Pancreas (tissue), 8 donors: Measurements from ENCODE around the gene TBC1D22B. TPM values are rescaled to one million over a fixed set of nuclear protein-coding genes. Genes with fewer than 3 reads are reported as not detected.

ENCODE experiments used
- polyA plus RNA-seq, 2 donors: library from polyadenylated mRNA; stranded (reverse); fragments of 200-250 nt; gene quantifications; one replicate each; pipeline ENCODE4 v1.2.3, GENCODE V29; 2013
- total RNA-seq, 6 donors: library from RNA; stranded (reverse); fragmentation: NEBNext Ultra II Directional in 4 of 6; extraction: Animal tissue kit (Norgen Biotek cat#: 25700) in 4 of 6; gene quantifications; one replicate each; pipeline versions ENCODE4 v1.2.1 to v1.2.4, GENCODE V29; 2021 to 2023
- donor health status: healthy with polysubstance abuse.
- donor health status: DM: no; HTN: no; CAD: no; lungs with moderate emphysema.
- donor health status: DM: no; HTN: no; CAD: no.
- donor health status: Bipolar disorder and iron deficiency.
- donor health status: DM: yes; HTN: yes; CAD: no.
- donor health status: DM: no; HTN: no; CAD: no.
- donor health status: DM: no; HTN: no; CAD: no.
- donor health status: DM: yes; HTN: yes; CAD: no.

Gene TBC1D22B
- total and polyA plus RNA-seq, 8 donors: 4.3 to 9.0 (median 6.0) TPM

Other genes starting within 250 kb of the TBC1D22B start
- 10 to 100 TPM in 4 of 6 donors, 1 to 10 TPM in 2; 7.5 to 25.3 (median 14.1) TPM for gene PIM1, start 87.6 kb upstream of the TBC1D22B start, total RNA-seq
- 10 to 100 TPM; 11.3 to 15.1 TPM for gene PIM1, start 87.6 kb upstream of the TBC1D22B start, polyA plus RNA-seq
- 1 to 10 TPM in 3 of 6 donors, under 1 TPM in 3; 0.19 to 2.1 (median 0.94) TPM for gene TMEM217, start 372 bp downstream of the TBC1D22B start, total RNA-seq
- 1 to 10 TPM; 1.4 to 1.7 TPM for gene TMEM217, start 372 bp downstream of the TBC1D22B start, polyA plus RNA-seq
- 1 to 10 TPM; 3.9 to 8.2 (median 5.5) TPM for gene RNF8, start 96.2 kb downstream of the TBC1D22B start, total RNA-seq
- 1 to 10 TPM; 5.8 to 8.5 TPM for gene RNF8, start 96.2 kb downstream of the TBC1D22B start, polyA plus RNA-seq
- gene CMTR1, start 175.4 kb downstream of the TBC1D22B start, total RNA-seq: 10 to 100 TPM; 13.4 to 21.9 (median 16.2) TPM
- gene CMTR1, start 175.4 kb downstream of the TBC1D22B start, polyA plus RNA-seq: 10 to 100 TPM; 17.1 to 31.0 TPM
- 10 to 100 TPM in 1 of 6 donors, 1 to 10 TPM in 5; 4.3 to 11.5 (median 5.5) TPM for gene CCDC167, start 242.1 kb downstream of the TBC1D22B start, total RNA-seq
- 10 to 100 TPM; 12.1 to 12.4 TPM for gene CCDC167, start 242.1 kb downstream of the TBC1D22B start, polyA plus RNA-seq